GM20000 (cell line): ENCODE results near the gene METTL3.

Experiments
- DNase-seq: peaks from one replicate; pipeline ENCODE4 v3.0.0; 2012; ENCODE audit warnings: low spot score
- TF ChIP-seq, protein P1 (sequence below): IDR thresholded peaks from 2 replicates; pipeline ENCODE4 v1.5.1; 2012; ENCODE audit warnings: mild to moderate bottlenecking, control low read depth; ENCODE audit errors: extremely low read depth, missing control alignments

Gene METTL3

GRCh38 chr14:21455912-21456667 lies 55.0 kb downstream of the METTL3 start, which contains the start of gene CHD8:
CHD8 (minus strand) TSS chr14:21456123; CDS start chr14:21431643, 24,480 bp downstream.
- TF ChIP-seq, protein P1, sequence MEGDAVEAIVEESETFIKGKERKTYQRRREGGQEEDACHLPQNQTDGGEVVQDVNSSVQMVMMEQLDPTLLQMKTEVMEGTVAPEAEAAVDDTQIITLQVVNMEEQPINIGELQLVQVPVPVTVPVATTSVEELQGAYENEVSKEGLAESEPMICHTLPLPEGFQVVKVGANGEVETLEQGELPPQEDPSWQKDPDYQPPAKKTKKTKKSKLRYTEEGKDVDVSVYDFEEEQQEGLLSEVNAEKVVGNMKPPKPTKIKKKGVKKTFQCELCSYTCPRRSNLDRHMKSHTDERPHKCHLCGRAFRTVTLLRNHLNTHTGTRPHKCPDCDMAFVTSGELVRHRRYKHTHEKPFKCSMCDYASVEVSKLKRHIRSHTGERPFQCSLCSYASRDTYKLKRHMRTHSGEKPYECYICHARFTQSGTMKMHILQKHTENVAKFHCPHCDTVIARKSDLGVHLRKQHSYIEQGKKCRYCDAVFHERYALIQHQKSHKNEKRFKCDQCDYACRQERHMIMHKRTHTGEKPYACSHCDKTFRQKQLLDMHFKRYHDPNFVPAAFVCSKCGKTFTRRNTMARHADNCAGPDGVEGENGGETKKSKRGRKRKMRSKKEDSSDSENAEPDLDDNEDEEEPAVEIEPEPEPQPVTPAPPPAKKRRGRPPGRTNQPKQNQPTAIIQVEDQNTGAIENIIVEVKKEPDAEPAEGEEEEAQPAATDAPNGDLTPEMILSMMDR, result peak; percentile 38
- peak; percentile 95 for DNase-seq

DNA sequence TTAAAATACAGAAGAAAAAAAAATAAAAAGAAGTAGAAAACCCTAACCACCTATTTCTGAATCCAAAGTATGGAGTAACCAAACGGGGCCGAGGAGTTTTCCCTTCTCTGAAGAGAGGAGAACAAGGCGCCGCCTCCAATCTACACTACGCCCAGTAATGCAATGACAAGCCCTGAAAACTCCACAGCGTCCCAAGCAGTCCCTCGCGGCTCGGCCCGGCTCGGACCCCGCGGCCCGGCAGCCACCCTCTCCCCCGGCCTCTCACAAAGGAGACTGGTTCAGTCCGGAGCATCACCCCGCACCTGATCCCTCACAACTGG lies 55.6 kb downstream of the METTL3 start:
- TF ChIP-seq, protein P1, result no peak
- DNase-seq, result no peak

- no peak for DNase-seq
- TF ChIP-seq, protein P1, result no peak
Measured at GRCh38 chr14:21454843-21455544, 56.1 kb downstream of the METTL3 start.

DNA sequence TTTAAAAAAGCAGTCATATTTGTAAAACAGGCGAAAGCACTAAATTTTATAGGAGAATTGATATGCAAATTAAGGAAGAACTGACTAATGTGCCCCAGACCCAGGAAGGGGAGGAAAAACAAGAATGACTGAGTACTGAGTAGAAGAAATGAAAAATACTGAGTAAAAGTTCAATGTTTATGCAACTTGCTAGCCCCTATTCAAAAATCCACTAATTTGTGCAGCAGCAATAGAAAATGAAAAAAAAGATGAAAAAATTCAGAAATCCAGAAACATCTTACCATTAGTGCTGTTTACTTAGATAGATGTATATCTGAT lies 61.3 kb downstream of the METTL3 start:
- TF ChIP-seq, protein P1, result no peak
- DNase-seq, result no peak
